ENCODE data around the gene RBBP4.

Gene RBBP4

DNA sequence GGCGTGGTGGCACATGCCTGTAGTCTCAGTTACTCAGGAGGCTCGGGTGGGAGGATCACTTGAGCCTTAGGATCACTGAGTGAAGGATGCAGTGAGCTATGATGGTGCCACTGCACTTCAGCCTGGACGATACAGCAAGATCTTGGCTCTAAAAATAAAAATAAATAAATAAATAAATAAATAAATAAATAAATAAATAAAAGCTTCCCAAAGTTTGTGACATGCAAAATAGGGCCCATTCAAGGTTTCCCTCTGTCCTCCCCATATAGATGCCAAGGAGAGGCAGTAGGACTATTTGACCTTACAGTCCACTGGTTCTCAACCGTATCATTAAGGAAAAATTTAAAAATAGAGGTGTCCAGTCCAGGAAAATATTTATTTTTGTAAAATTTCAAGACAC is 41.8 kb upstream of the RBBP4 start:
- H3K9me2 ChIP-seq (replicated peaks; ENCODE audit: control insufficient read depth, low read length): no peaks in the 10 kb centered on the region
- no peaks in the 10 kb centered on the region for H3K36me3 ChIP-seq (ENCODE audit: control insufficient read depth, low read length)
- H3K27ac ChIP-seq (ENCODE audit: low read depth, low read length): no peak overlapping the region
- no peak for TF ChIP-seq EZH2phosphoT487 (IDR thresholded peaks at IDR 0.05; ENCODE audit: borderline replicate concordance, low read length)
- TF ChIP-seq, protein P1, sequence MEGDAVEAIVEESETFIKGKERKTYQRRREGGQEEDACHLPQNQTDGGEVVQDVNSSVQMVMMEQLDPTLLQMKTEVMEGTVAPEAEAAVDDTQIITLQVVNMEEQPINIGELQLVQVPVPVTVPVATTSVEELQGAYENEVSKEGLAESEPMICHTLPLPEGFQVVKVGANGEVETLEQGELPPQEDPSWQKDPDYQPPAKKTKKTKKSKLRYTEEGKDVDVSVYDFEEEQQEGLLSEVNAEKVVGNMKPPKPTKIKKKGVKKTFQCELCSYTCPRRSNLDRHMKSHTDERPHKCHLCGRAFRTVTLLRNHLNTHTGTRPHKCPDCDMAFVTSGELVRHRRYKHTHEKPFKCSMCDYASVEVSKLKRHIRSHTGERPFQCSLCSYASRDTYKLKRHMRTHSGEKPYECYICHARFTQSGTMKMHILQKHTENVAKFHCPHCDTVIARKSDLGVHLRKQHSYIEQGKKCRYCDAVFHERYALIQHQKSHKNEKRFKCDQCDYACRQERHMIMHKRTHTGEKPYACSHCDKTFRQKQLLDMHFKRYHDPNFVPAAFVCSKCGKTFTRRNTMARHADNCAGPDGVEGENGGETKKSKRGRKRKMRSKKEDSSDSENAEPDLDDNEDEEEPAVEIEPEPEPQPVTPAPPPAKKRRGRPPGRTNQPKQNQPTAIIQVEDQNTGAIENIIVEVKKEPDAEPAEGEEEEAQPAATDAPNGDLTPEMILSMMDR (IDR thresholded peaks at IDR 0.05; ENCODE audit: low read depth, low read length, poor library complexity, severe bottlenecking): no peak
- no peaks in the 10 kb centered on the region for H3K9me3 ChIP-seq (ENCODE audit: control insufficient read depth, insufficient read depth, low read length)
- H3K4me3 ChIP-seq (ENCODE audit: low read length): no peak overlapping the region
- 0 out of 2 replicates have a peak, but pooled peaks cover 4% of the 10 kb centered on the region for H3K4me1 ChIP-seq (ENCODE audit: control insufficient read depth, low read length)
- no peaks in the 10 kb centered on the region for H3K27me3 ChIP-seq (ENCODE audit: control insufficient read depth, low read length)
- H3K4me2 ChIP-seq (ENCODE audit: low read length): no peak overlapping the region
- H3K79me2 ChIP-seq (ENCODE audit: control insufficient read depth, low read length): no peaks in the 10 kb centered on the region
- peaks cover 4% of the 10 kb centered on the region; the same call in 1 of the 2 replicates for H3F3A ChIP-seq (ENCODE audit: control insufficient read depth, insufficient read depth)
- no peaks in the 10 kb centered on the region for H4K20me1 ChIP-seq (ENCODE audit: control insufficient read depth, insufficient read depth, low read depth, low read length)

DNA sequence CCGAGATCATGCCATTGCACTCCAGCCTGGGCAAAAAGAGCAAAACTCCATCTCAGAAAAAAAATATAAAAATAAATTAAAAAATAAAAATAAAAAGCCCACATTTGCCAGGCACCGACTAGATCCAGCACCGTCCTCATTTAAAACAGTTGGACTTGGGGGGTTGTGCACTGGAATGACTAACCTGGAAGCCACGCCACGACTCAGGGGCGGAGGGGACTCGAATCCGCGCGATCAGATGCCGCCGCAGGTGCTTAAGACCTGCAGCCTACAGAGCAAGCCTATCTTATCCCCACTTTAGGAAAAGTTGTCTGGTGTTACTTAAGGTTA is 39.2 kb upstream of the RBBP4 start:
- TF ChIP-seq EZH2phosphoT487 (IDR thresholded peaks at IDR 0.05; ENCODE audit: borderline replicate concordance, low read length): no peak
- TF ChIP-seq, protein P1 (IDR thresholded peaks at IDR 0.05; ENCODE audit: low read depth, low read length, poor library complexity, severe bottlenecking): no peak
- Histone ChIP-seq H3K4me1 (ENCODE audit: control insufficient read depth, low read length) (0 out of 2 replicates have a peak, but pooled peaks cover 4% of the 10 kb centered on the region), H3K9me3 (ENCODE audit: control insufficient read depth, insufficient read depth, low read length) (no peaks in the 10 kb centered on the region), H3F3A (ENCODE audit: control insufficient read depth, insufficient read depth) (peaks cover 4% of the 10 kb centered on the region), H4K20me1 (ENCODE audit: control insufficient read depth, insufficient read depth, low read depth, low read length) (no peaks in the 10 kb centered on the region), H3K4me3 (ENCODE audit: low read length) (peak overlapping the region; percentile 55), H3K9me2 (replicated peaks; ENCODE audit: control insufficient read depth, low read length) (no peaks in the 10 kb centered on the region), H3K27ac (ENCODE audit: low read depth, low read length) (no peak overlapping the region), H3K36me3 (ENCODE audit: control insufficient read depth, low read length) (no peaks in the 10 kb centered on the region), H3K79me2 (ENCODE audit: control insufficient read depth, low read length) (no peaks in the 10 kb centered on the region), H3K4me2 (ENCODE audit: low read length) (peak overlapping the region; percentile 58), H3K27me3 (ENCODE audit: control insufficient read depth, low read length) (no peaks in the 10 kb centered on the region)

GRCh38 chr1:32612189-32612881 is 38.7 kb upstream of the RBBP4 start:
- Histone ChIP-seq H3K9me2 (replicated peaks; ENCODE audit: control insufficient read depth, low read length) (no peaks in the 10 kb centered on the region), H3K4me1 (ENCODE audit: control insufficient read depth, low read length) (0 out of 2 replicates have a peak, but pooled peaks cover 4% of the 10 kb centered on the region), H3K27me3 (ENCODE audit: control insufficient read depth, low read length) (no peaks in the 10 kb centered on the region), H3K4me2 (ENCODE audit: low read length) (peak overlapping the region; percentile 58), H4K20me1 (ENCODE audit: control insufficient read depth, insufficient read depth, low read depth, low read length) (no peaks in the 10 kb centered on the region), H3K27ac (ENCODE audit: low read depth, low read length) (no peak overlapping the region), H3F3A (ENCODE audit: control insufficient read depth, insufficient read depth) (peaks cover 6% of the 10 kb centered on the region), H3K79me2 (ENCODE audit: control insufficient read depth, low read length) (no peaks in the 10 kb centered on the region), H3K9me3 (ENCODE audit: control insufficient read depth, insufficient read depth, low read length) (no peaks in the 10 kb centered on the region), H3K4me3 (ENCODE audit: low read length) (peak overlapping the region; percentile 55), H3K36me3 (ENCODE audit: control insufficient read depth, low read length) (no peaks in the 10 kb centered on the region)
- TF ChIP-seq EZH2phosphoT487 (IDR thresholded peaks at IDR 0.05; ENCODE audit: borderline replicate concordance, low read length): no peak
- TF ChIP-seq, protein P1 (IDR thresholded peaks at IDR 0.05; ENCODE audit: low read depth, low read length, poor library complexity, severe bottlenecking): no peak
